Activated CD8-positive, alpha-beta memory T cell treated with anti-CD3 and anti-CD28 coated beads for 36 hours (primary cell): Measurements from ENCODE around the gene WWP2. TPM values are rescaled to one million over a fixed set of nuclear protein-coding genes. Genes with fewer than 3 reads are reported as not detected.
"Not testable (repeated sequence)": the region's sequence is repeated elsewhere in the genome, so short reads cannot be mapped to it uniquely, and the experiment has no call there.

Experiments used
- CTCF ChIA-PET: fragments of 350-600 bp; sonication (Branson Sonifier 250); formaldehyde crosslinking; loops from one replicate; lab custom pipeline; 2021; ENCODE audit warnings: antibody characterized with exemption; lab: Charles Lee
- POLR2A ChIA-PET: fragments of 350-600 bp; sonication (Branson Sonifier 250); formaldehyde crosslinking; loops from one replicate; lab custom pipeline; 2021; ENCODE audit warnings: antibody characterized with exemption; lab: Charles Lee
- total RNA-seq, 2 experiments: library from RNA; stranded (reverse); gene quantifications; one replicate each; pipeline ENCODE4 v1.2.3, GENCODE V29; 2021

WWP2 gene
- total RNA-seq, 2 experiments from 2014 or later, result 36.1 to 36.3 TPM

GRCh38 chr16:69773260-69773947 lies 11.3 kb downstream of the WWP2 start:
- CTCF ChIA-PET, result no interaction called here
- POLR2A ChIA-PET, result interaction anchor here (1.1 kb wide), 1 partner anchor 11 kb away, joined by 4 read pairs; no protein-coding TSS in a partner anchor

DNA sequence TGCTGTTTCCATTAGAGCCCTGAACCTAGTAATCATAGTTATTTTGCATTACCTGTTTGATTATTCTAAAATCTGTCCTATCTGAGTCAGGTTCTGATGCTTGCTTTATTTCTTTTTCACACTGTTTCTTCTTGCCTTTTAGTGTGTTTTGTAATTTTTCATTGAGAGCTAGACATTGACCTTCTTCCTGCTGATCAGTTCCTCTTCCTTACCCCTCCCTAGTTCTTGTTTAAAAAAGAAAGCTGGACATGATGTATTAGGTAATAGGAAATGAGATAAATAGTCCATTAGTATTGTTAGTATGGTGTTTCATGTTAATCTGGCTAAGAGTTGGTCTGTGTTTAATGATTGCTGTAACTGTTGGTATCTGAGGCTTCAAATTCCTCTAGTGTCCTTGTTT lies 13.4 kb downstream of the WWP2 start:
- ChIA-PET POLR2A (no interaction called here), CTCF (no interaction called here)

DNA sequence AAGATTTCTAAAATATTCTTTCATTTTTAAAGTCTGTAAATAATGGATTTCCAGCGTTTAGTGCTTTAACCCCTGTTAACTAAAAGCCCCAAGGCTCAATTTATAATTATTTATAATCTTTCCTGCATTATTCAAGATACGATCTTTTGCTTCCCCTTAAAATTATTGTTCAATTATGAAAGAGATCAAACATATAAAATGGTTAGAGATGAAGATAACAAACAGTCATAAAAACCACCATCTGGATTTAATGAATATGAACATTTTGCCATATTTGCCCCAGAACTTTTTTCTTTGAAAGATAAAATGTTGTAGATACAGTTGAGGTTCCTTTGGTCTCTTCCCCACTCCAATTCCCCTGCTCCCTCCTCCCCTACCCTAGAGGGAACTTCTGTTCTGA lies 17.6 kb downstream of the WWP2 start:
- ChIA-PET POLR2A (no interaction called here), CTCF (no interaction called here)

DNA sequence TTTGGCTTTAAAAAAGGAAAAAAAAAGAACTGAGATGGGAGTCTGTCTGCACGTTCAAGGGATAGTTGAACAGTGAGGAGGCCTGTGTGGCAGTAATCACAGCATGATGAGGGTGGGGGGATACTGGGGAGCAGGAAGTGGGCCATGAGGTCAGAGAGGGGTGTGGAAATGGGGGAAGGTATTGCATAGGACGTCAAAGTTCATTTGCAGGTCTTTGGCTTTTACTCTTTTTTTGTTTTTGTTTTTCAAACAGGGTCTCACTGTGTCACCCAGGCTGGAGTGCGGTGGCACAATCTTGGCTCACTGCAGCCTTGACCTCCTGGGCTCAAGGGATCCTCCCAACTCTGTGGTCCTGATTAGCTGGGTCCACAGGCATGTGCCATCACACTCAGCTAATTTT lies 19.0 kb downstream of the WWP2 start:
- CTCF ChIA-PET, result no interaction called here
- POLR2A ChIA-PET, result no interaction called here

- CTCF ChIA-PET, result interaction anchor here (0.7 kb wide), 1 partner anchor 56 kb away, joined by 3 read pairs; no protein-coding TSS in a partner anchor
- POLR2A ChIA-PET, result no interaction called here
Observed at GRCh38 chr16:69784586-69784985, 22.5 kb downstream of the WWP2 start.

DNA sequence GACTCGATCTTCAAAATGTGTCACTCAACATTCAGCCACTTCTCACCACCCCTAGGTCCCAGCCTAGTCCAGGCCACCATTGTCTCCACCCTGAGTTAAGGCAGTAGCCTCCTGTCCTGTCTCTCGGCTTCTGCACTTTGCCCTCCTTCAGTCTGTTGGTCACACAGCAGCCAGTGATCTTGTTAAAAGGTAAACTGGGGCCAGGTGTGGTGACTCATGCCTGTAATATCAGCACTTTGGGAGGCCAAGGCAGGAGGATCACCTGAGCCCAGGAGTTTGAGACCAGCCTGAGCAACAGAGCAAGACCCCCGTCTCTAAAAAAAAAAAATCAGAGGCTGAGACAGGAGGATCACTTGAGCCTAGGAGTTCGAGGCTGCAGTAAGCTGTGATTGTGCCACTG lies 25.8 kb downstream of the WWP2 start:
- CTCF ChIA-PET, result no interaction called here

GRCh38 chr16:69791391-69791847 lies 29.3 kb downstream of the WWP2 start:
- POLR2A ChIA-PET, result not testable (repeated sequence)
- CTCF ChIA-PET, result interaction anchor here (1.4 kb wide), 1 partner anchor 139 kb away, joined by 6 read pairs; no protein-coding TSS in a partner anchor

More for the DNA sequence above, 25.8 kb downstream of the WWP2 start:
- POLR2A ChIA-PET, result no interaction called here

DNA sequence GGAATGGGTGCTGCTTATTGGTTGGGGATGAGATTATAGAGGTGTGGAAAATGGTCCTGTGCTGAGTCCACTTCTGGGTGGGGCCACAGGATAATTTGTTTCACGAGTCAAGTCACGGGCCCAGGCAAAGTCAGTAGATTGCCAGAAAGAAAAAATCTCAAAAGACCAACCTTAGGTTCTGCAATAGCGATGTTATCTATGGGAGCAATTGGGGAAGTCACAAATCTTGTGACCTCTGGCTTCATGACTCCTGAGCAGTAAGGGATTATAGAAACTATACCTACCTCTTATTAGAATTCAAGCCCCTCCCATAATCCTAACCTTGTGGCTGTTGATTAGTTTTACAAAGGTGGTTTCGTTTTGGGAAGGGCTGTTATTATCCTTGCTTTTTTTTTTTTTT lies 31.4 kb downstream of the WWP2 start:
- ChIA-PET CTCF (no interaction called here), POLR2A (interaction anchor here (0.6 kb wide), 1 partner anchor 10 kb away, joined by 4 read pairs; no protein-coding TSS in a partner anchor)

DNA sequence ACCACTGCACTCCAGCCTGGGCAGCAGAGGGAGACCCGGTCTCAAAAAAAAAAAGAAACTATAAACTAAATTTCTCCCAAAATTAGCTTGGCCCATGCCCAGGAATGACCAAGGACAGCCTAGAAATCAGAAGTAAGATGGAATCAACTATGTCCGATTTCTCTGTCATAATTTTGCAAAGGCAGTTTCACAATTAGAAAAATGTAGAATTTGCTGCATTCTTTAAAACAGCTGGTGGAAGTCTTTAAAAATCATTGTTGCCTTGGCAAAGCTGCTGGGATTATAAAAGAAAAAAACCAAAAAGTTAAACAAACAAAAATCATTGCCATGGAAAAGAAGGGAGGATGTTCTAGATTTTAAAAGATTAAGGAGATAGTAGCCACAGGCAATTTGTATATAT lies 32.4 kb downstream of the WWP2 start:
- ChIA-PET POLR2A (no interaction called here), CTCF (interaction anchor here (0.7 kb wide), 1 partner anchor 23 kb away, joined by 3 read pairs; no protein-coding TSS in a partner anchor)

DNA sequence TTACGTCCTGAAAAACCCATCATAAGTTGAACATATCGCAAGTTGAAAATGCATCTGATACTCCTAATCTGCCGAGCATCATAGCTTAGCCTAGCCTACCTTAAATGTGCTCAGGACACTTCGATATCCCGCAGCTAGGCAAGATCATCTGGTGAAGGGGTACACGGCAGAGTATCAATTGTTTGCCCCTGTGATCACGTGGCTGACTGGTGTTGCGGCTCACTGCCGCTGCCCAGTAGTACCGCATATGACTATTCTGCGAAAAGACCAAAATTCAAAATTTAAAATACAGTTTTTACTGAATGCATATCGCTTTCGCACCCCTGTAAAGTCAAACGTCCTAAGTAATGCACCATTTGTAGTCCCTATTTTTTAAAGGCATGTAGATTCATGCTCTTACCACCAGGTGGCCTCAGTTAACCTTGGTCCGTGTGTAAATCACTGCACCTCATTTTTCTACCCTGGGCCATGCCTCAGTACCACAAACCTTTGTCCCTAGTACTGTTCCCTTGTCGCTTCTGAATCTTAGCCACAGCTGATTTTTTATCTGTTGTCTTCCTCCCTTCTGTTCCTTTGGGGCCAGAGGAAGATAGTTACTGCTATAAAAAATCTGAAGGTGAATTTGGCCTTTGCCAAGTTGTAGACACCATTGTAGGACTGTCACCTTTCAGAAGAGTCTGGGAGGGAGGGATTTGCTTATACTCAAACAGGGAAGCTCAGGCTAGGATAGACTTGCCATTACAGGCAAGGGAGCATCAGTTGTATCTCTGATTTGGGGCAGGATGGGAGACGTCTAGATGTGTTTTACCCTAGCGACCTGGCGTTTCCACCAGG lies 34.4 kb downstream of the WWP2 start:
- POLR2A ChIA-PET, result no interaction called here
- CTCF ChIA-PET, result interaction anchor here (1.1 kb wide), 1 partner anchor 10 kb away, joined by 3 read pairs; no protein-coding TSS in a partner anchor

DNA sequence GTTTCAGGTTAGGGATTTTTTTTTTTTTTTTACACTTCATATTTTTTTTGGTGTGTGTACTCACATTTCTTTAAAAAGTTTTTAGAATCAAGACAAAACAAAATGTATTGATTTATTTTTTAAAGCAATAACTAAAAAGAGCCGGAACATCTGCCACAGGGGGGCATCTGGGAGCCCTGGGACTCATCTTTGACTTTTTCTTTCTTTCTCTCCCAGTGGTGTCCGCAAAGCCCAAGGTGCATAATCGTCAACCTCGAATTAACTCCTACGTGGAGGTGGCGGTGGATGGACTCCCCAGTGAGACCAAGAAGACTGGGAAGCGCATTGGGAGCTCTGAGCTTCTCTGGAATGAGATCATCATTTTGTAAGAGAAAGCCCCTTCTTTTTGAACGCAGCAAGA lies 36.3 kb downstream of the WWP2 start:
- POLR2A ChIA-PET, result no interaction called here
- CTCF ChIA-PET, result interaction anchor here (0.8 kb wide), 1 partner anchor 23 kb away, joined by 3 read pairs; no protein-coding TSS in a partner anchor

GRCh38 chr16:69799611-69800031 lies 37.5 kb downstream of the WWP2 start:
- CTCF ChIA-PET, result no interaction called here
- POLR2A ChIA-PET, result no interaction called here

GRCh38 chr16:69804297-69804696 lies 42.2 kb downstream of the WWP2 start:
- POLR2A ChIA-PET, result no interaction called here
- CTCF ChIA-PET, result no interaction called here

- ChIA-PET CTCF (interaction anchor here (0.7 to 1.3 kb wide), 2 partner anchors 10 to 980 kb away, joined by 3 to 4 read pairs; no protein-coding TSS in a partner anchor), POLR2A (interaction anchor here (0.7 kb wide), 1 partner anchor 135 kb away, joined by 7 read pairs; no protein-coding TSS in a partner anchor)
Observed at GRCh38 chr16:69806776-69807175, 44.6 kb downstream of the WWP2 start.

DNA sequence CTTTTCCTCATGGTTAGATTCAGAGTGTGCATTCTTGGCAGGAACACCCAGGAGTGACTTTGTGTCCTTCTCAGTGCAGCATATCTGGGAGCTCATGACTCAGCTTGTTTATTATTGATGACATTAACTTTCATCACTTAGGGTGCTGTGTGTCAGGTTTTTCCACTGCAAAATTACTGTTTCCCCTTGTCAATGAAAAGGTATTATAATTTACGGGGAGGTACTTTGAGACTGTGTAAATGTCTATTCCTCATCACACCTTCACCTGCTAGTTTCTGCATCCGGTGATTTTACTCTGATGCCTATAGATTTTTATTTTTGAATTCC lies 50.5 kb downstream of the WWP2 start:
- POLR2A ChIA-PET, result no interaction called here
- CTCF ChIA-PET, result interaction anchor here (0.7 to 1.0 kb wide), 2 partner anchors 14 to 118 kb away, joined by 3 to 4 read pairs; no protein-coding TSS in a partner anchor

DNA sequence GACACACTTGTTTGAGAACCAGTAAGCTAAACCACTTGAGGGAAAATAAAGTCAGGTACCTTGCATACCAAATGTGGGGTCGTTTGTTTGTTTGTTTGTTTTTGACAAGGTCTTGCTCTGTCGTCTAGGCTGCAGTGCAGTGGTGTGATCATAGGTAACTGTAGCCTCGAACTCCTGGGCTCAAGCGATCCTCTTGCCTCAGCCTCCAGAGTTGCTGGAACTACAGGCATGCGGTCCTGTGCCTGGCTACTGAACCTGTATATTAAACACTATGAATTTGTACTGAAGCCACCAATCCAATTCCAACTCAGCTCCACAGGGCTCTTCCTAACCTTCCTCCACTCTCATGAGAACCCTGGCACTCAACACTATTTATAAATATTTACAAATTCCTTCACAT lies 51.9 kb downstream of the WWP2 start:
- POLR2A ChIA-PET, result no interaction called here
- CTCF ChIA-PET, result no interaction called here

GRCh38 chr16:69814561-69814960 lies 52.4 kb downstream of the WWP2 start:
- CTCF ChIA-PET, result no interaction called here
- POLR2A ChIA-PET, result no interaction called here

GRCh38 chr16:69815216-69815883 lies 53.2 kb downstream of the WWP2 start:
- CTCF ChIA-PET, POLR2A ChIA-PET: not testable (repeated sequence)

DNA sequence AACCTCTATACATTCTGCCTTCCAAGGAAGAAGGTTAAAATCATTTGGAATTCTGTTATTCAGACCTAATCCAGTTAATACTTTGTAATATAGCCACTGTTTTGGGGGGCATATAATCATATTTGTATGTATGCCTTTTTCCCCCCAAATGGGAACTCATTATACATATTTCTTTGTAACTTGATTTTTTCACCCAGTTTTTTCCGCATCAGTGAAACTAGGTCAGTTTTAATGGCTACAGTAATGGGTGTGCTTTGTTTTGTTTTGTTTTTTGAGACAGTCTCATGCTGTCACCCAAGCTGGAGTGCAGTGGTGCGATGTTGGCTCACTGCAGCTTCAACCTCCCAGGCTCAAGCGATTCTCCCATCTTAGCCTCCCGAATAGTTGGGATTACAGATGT lies 54.9 kb downstream of the WWP2 start:
- POLR2A ChIA-PET, result no interaction called here
- CTCF ChIA-PET, result interaction anchor here (0.6 kb wide), 1 partner anchor 22 kb away, joined by 3 read pairs; no protein-coding TSS in a partner anchor
